H9 (cell line): ENCODE data around the gene XRN2. TPM values are rescaled to one million over a fixed set of nuclear protein-coding genes. Genes with fewer than 3 reads are reported as not detected.

Experiments
- DNase-seq: peaks from one replicate; pipeline ENCODE4 v3.0.0-alpha.2; 2017
- H2AFZ ChIP-seq: one replicate; pipeline ENCODE4 v1.6.1; 2013; ENCODE audit warnings: mild to moderate bottlenecking, low read length, control low read depth, moderate library complexity
- H2AK5ac ChIP-seq: 2 replicates; pipeline ENCODE4 v1.6.1; 2013; ENCODE audit warnings: low read length, control low read depth, mixed read lengths; ENCODE audit not compliant: insufficient read length
- H2BK120ac ChIP-seq: one replicate; pipeline ENCODE4 v1.6.1; 2013; ENCODE audit warnings: low read depth, mild to moderate bottlenecking, low read length, control low read depth, inconsistent platforms; ENCODE audit not compliant: poor library complexity, severe bottlenecking
- H2BK12ac ChIP-seq: 2 replicates; pipeline ENCODE4 v1.6.1; 2013; ENCODE audit warnings: low read length, control low read depth, mixed read lengths, low read depth; ENCODE audit not compliant: insufficient read length
- H2BK15ac ChIP-seq: 2 replicates; pipeline ENCODE4 v1.6.1; 2013; ENCODE audit warnings: low read depth, low read length, control low read depth
- H2BK20ac ChIP-seq: one replicate; pipeline ENCODE4 v1.6.1; 2013; ENCODE audit warnings: low read depth, mild to moderate bottlenecking, low read length, control low read depth, inconsistent platforms; ENCODE audit not compliant: poor library complexity, severe bottlenecking
- H2BK5ac ChIP-seq: 2 replicates; pipeline ENCODE4 v1.6.1; 2013; ENCODE audit warnings: low read length, control low read depth, mixed read lengths; ENCODE audit not compliant: insufficient read length
- H3K14ac ChIP-seq: 2 replicates; pipeline ENCODE4 v1.6.1; 2013; ENCODE audit warnings: low read length, control low read depth; ENCODE audit not compliant: insufficient read depth
- H3K18ac ChIP-seq: 2 replicates; pipeline ENCODE4 v1.6.1; 2013; ENCODE audit warnings: low read depth, mild to moderate bottlenecking, mixed read lengths, low read length, control low read depth; ENCODE audit not compliant: insufficient read length
- H3K23ac ChIP-seq: 2 replicates; pipeline ENCODE4 v1.6.1; 2013; ENCODE audit warnings: low read length, control low read depth, mixed read lengths, low read depth; ENCODE audit not compliant: insufficient read length
- H3K23me2 ChIP-seq: 2 replicates; pipeline ENCODE4 v1.6.1; 2013; ENCODE audit warnings: low read depth, mild to moderate bottlenecking, mixed read lengths, low read length, control low read depth; ENCODE audit not compliant: insufficient read length, poor library complexity, severe bottlenecking
- H3K27ac ChIP-seq: 2 replicates; pipeline ENCODE4 v1.5.1; 2013; ENCODE audit warnings: low read length, control low read depth, mixed read lengths, low read depth; ENCODE audit not compliant: insufficient read length
- H3K27me3 ChIP-seq: 2 replicates; pipeline ENCODE4 v1.6.1; 2013; ENCODE audit warnings: low read length, control low read depth, inconsistent platforms; ENCODE audit not compliant: insufficient read depth
- H3K4ac ChIP-seq: 2 replicates; pipeline ENCODE4 v1.6.1; 2013; ENCODE audit warnings: low read depth, mild to moderate bottlenecking, control low read depth, inconsistent platforms, low read length, moderate library complexity
- H3K4me1 ChIP-seq: 2 replicates; pipeline ENCODE4 v1.6.1; 2013; ENCODE audit warnings: low read length, control low read depth, inconsistent platforms; ENCODE audit not compliant: insufficient read depth
- H3K4me2 ChIP-seq: 2 replicates; pipeline ENCODE4 v1.6.1; 2013; ENCODE audit warnings: low read length, control low read depth, mixed read lengths; ENCODE audit not compliant: insufficient read length, insufficient read depth
- H3K56ac ChIP-seq: 2 replicates; pipeline ENCODE4 v1.6.1; 2013; ENCODE audit warnings: low read depth, mild to moderate bottlenecking, mixed read lengths, low read length, control low read depth; ENCODE audit not compliant: insufficient read length
- H3K79me1 ChIP-seq: 2 replicates; pipeline ENCODE4 v1.6.1; 2013; ENCODE audit warnings: low read depth, mild to moderate bottlenecking, moderate library complexity, low read length, control low read depth, inconsistent platforms; ENCODE audit not compliant: insufficient read depth, poor library complexity, severe bottlenecking
- H3K79me2 ChIP-seq: 2 replicates; pipeline ENCODE4 v1.6.1; 2013; ENCODE audit warnings: low read length, control low read depth, inconsistent platforms; ENCODE audit not compliant: insufficient read depth
- H3K9ac ChIP-seq: 2 replicates; pipeline ENCODE4 v1.6.1; 2013; ENCODE audit warnings: low read length, control low read depth, mixed read lengths; ENCODE audit not compliant: insufficient read length; ENCODE audit errors: extremely low read depth
- H3K9me3 ChIP-seq: one replicate; pipeline ENCODE4 v1.6.1; 2013; ENCODE audit warnings: low read depth, low read length, inconsistent platforms; ENCODE audit not compliant: control insufficient read depth
- H3T11ph ChIP-seq: one replicate; pipeline ENCODE4 v1.6.1; 2013; ENCODE audit warnings: mild to moderate bottlenecking, low read length, control low read depth, inconsistent platforms
- H4K20me1 ChIP-seq: one replicate; pipeline ENCODE4 v1.6.1; 2013; ENCODE audit not compliant: control insufficient read depth, insufficient read length, insufficient read depth
- H4K5ac ChIP-seq: 2 replicates; pipeline ENCODE4 v1.6.1; 2013; ENCODE audit warnings: low read depth, mild to moderate bottlenecking, mixed read lengths, low read length, control low read depth; ENCODE audit not compliant: insufficient read length
- H4K8ac ChIP-seq: replicated peaks from 2 replicates; pipeline ENCODE4 v1.6.1; 2013; ENCODE audit warnings: low read length, control low read depth, mixed read lengths, low read depth; ENCODE audit not compliant: insufficient read length
- H4K91ac ChIP-seq: 2 replicates; pipeline ENCODE4 v1.6.1; 2013; ENCODE audit warnings: low read depth, mild to moderate bottlenecking, moderate library complexity, mixed read lengths, low read length, control low read depth; ENCODE audit not compliant: insufficient read length
- H3K27ac Mint-ChIP-seq, 3 experiments: 2 replicates in 2 of 3; 3 replicates in 1 of 3; pipeline ENCODE4 v1.8.0; 2020 to 2021; ENCODE audit warnings: mixed read lengths in 3 of 3, mild to moderate bottlenecking in 1 of 3, moderate library complexity in 1 of 3
- H3K27me3 Mint-ChIP-seq: 2 replicates; pipeline ENCODE4 v1.8.0; 2021; ENCODE audit warnings: low read depth, mild to moderate bottlenecking, moderate library complexity, mixed read lengths
- H3K36me3 Mint-ChIP-seq, 3 experiments: 2 replicates in 2 of 3; 3 replicates in 1 of 3; pipeline ENCODE4 v1.8.0; 2020 to 2021; ENCODE audit warnings: low read depth in 3 of 3, mixed read lengths in 3 of 3; ENCODE audit not compliant: insufficient read depth in 1 of 3
- H3K4me1 Mint-ChIP-seq, 2 experiments: 2 replicates each; pipeline ENCODE4 v1.8.0; 2020; ENCODE audit warnings: mixed read lengths in 2 of 2
- H3K4me3 Mint-ChIP-seq, 2 experiments: 2 replicates in 1 of 2; 3 replicates in 1 of 2; pipeline ENCODE4 v1.8.0; 2020 to 2021; ENCODE audit warnings: mild to moderate bottlenecking in 2 of 2, mixed read lengths in 2 of 2, moderate library complexity in 1 of 2
- H3K9me3 Mint-ChIP-seq, 2 experiments: 2 replicates in 1 of 2; 3 replicates in 1 of 2; pipeline ENCODE4 v1.8.0; 2020; ENCODE audit warnings: mild to moderate bottlenecking in 2 of 2, mixed read lengths in 2 of 2, moderate library complexity in 1 of 2
- CTCF ChIP-seq: fragments of 200-600 bp; sonication (generic); conservative IDR thresholded peaks from 3 replicates; pipeline ENCODE4 v1.8.0; 2021; ENCODE audit warnings: antibody characterized with exemption, mild to moderate bottlenecking
- WGBS: extraction: QIAGEN DNeasy Blood & Tissue Kit; methylation state at CpG from one replicate; pipeline ENCODE4 v1.1.7; 2013; ENCODE audit warnings: missing lambda C conversion rate, low lambda C conversion rate, mixed read lengths; ENCODE audit not compliant: insufficient read length; ENCODE audit errors: extremely low coverage; 5-methylcytosine and 5-hydroxymethylcytosine counted together
- total RNA-seq: library from RNA; stranded (reverse); gene quantifications from 2 replicates; pipeline ENCODE4 v1.2.1, GENCODE V29; 2021

The XRN2 gene
- total RNA-seq, 1 experiment from 2014 or later = 96.7 TPM

DNA sequence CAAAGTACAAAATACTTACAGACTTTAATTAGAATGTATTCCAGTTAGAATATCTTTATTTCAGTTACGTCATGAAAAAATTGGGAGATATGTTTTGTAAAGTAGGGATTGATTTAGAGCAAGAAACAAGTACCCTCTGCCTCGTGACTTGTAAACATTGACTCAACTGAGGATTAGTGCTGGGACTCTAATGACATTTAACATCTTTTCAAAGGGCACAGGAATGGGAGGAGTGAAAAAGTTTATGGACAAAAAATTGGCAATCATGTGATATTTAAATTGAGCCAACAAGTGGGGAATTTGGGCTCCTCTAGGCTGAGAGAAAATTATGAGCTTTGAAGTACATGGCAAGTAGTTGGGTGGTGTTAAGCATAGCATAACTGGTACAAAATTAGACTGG is 68.9 kb downstream of the XRN2 start:
- Histone ChIP-seq H3T11ph (no peak overlapping the region), H3K9me3 (no peaks in the 10 kb centered on the region), H4K8ac (no peak overlapping the region), H2BK120ac (no peak overlapping the region), H3K79me2 (peaks cover 2% of the 10 kb centered on the region; the same call in 1 of the 2 replicates), H3K4me2 (no peak overlapping the region), H3K79me1 (peaks cover 2% of the 10 kb centered on the region), H2BK15ac (no peak overlapping the region), H4K91ac (no peak overlapping the region), H3K23me2 (no peaks in the 10 kb centered on the region), H4K5ac (no peak overlapping the region), H2BK12ac (no peak overlapping the region), H3K27ac (no peak overlapping the region), H3K56ac (no peak overlapping the region), H4K20me1 (no peaks in the 10 kb centered on the region), H3K4me1 (no peaks in the 10 kb centered on the region), H3K27me3 (no peaks in the 10 kb centered on the region), H2AFZ (no peak overlapping the region), H2AK5ac (no peak overlapping the region), H2BK20ac (no peak overlapping the region), H3K23ac (no peak overlapping the region), H3K4ac (no peak overlapping the region), H3K9ac (no peak overlapping the region), H2BK5ac (no peak overlapping the region), H3K14ac (no peak overlapping the region), H3K18ac (no peak overlapping the region)
- H3K27ac Mint-ChIP-seq = no peak overlapping the region
- no peaks in the 10 kb centered on the region for H3K9me3 Mint-ChIP-seq
- no peak for DNase-seq
- no peak for TF ChIP-seq CTCF
- H3K36me3 Mint-ChIP-seq = peaks cover 17 to 44% (median 37%) of the 10 kb centered on the region in 3 experiments; a peak in 6 of 7 replicates
- 100% methylated on average over 1 of the region's 2 CpGs for WGBS
- no peak overlapping the region for H3K4me3 Mint-ChIP-seq
- H3K4me1 Mint-ChIP-seq = peaks cover 11 to 12% of the 10 kb centered on the region in 2 experiments; a peak in 3 of 4 replicates
- H3K27me3 Mint-ChIP-seq = no peaks in the 10 kb centered on the region
